Stimulated activated naive B cell treated with anti-CD40 and anti-IgM and Interleukin-4, amounts not matched to agents 10 μg/mL and 1 μg/mL and 100 μg/mL, for 72 hours (primary cell): ENCODE measurements around the gene S100A6.

Source experiments
- ATAC-seq, 2 donors: fragments of 150-1000 bp; cut with Tn5 transposase; replicated peaks; 2 replicates each; pipeline ENCODE4 v1.10.0; 2021; ENCODE audit warnings: moderate library complexity in 1 of 2
- DNase-seq: peaks from one replicate; pipeline ENCODE4 v3.0.0; 2021
- H3K27ac Mint-ChIP-seq: one replicate; pipeline ENCODE4 v1.8.0; 2022; ENCODE audit warnings: mild to moderate bottlenecking, mixed read lengths
- H3K27me3 Mint-ChIP-seq, 2 donors: one replicate each; pipeline ENCODE4 v1.8.0; 2022; ENCODE audit warnings: mixed read lengths in 2 of 2
- H3K36me3 Mint-ChIP-seq, 2 donors: one replicate each; pipeline ENCODE4 v1.8.0; 2022; ENCODE audit warnings: mixed read lengths in 2 of 2, mild to moderate bottlenecking in 1 of 2
- H3K4me1 Mint-ChIP-seq, 2 donors: one replicate each; pipeline ENCODE4 v1.8.0; 2022; ENCODE audit warnings: mixed read lengths in 2 of 2, mild to moderate bottlenecking in 1 of 2
- H3K4me3 Mint-ChIP-seq, 2 donors: one replicate each; pipeline ENCODE4 v1.8.0; 2022; ENCODE audit warnings: mild to moderate bottlenecking in 2 of 2, mixed read lengths in 2 of 2, moderate library complexity in 1 of 2
- H3K9me3 Mint-ChIP-seq, 2 donors: one replicate each; pipeline ENCODE4 v1.8.0; 2022; ENCODE audit warnings: mixed read lengths in 2 of 2, mild to moderate bottlenecking in 1 of 2

Gene S100A6

GRCh38 chr1:153553830-153554541, 18.2 kb upstream of the S100A6 start:
- ATAC-seq: peak; percentile 18 to 31
- Mint-ChIP-seq H3K9me3 (no peaks in the 10 kb centered on the region), H3K27me3 (peaks cover 0 to 5% of the 10 kb centered on the region in 2 donors), H3K4me3 (no peak overlapping the region), H3K27ac (no peak overlapping the region), H3K4me1 (peaks cover 6 to 22% of the 10 kb centered on the region in 2 donors), H3K36me3 (no peaks in the 10 kb centered on the region)
- no peak for DNase-seq

GRCh38 chr1:153553096-153553495, 17.3 kb upstream of the S100A6 start:
- no peaks in the 10 kb centered on the region for H3K9me3 Mint-ChIP-seq
- no peaks in the 10 kb centered on the region for H3K36me3 Mint-ChIP-seq
- H3K27ac Mint-ChIP-seq: no peak overlapping the region
- H3K4me1 Mint-ChIP-seq: peaks cover 12 to 27% of the 10 kb centered on the region in 2 donors
- H3K27me3 Mint-ChIP-seq: peaks cover 0 to 10% of the 10 kb centered on the region in 2 donors
- no peak for ATAC-seq
- no peak overlapping the region for H3K4me3 Mint-ChIP-seq
- no peak for DNase-seq

GRCh38 chr1:153552335-153552734, 16.5 kb upstream of the S100A6 start:
- H3K27me3 Mint-ChIP-seq: peaks cover 0 to 10% of the 10 kb centered on the region in 2 donors
- H3K27ac Mint-ChIP-seq: no peak overlapping the region
- H3K36me3 Mint-ChIP-seq: no peaks in the 10 kb centered on the region
- DNase-seq (no peak), ATAC-seq (no peak)
- H3K4me3 Mint-ChIP-seq: no peak overlapping the region
- peaks cover 12 to 27% of the 10 kb centered on the region in 2 donors for H3K4me1 Mint-ChIP-seq
- no peaks in the 10 kb centered on the region for H3K9me3 Mint-ChIP-seq

GRCh38 chr1:153550827-153551500, 15.2 kb upstream of the S100A6 start:
- H3K27me3 Mint-ChIP-seq: peaks cover 0 to 10% of the 10 kb centered on the region in 2 donors
- H3K4me3 Mint-ChIP-seq: no peak overlapping the region
- peaks cover 15 to 35% of the 10 kb centered on the region in 2 donors for H3K4me1 Mint-ChIP-seq
- no peak overlapping the region for H3K27ac Mint-ChIP-seq
- no peaks in the 10 kb centered on the region for H3K36me3 Mint-ChIP-seq
- DNase-seq: no peak
- H3K9me3 Mint-ChIP-seq: no peaks in the 10 kb centered on the region
- ATAC-seq: no peak

GRCh38 chr1:153550398-153550758, 14.6 kb upstream of the S100A6 start:
- no peak overlapping the region for H3K27ac Mint-ChIP-seq

GRCh38 chr1:153549741-153550397, 14.1 kb upstream of the S100A6 start:
- DNase-seq (no peak), ATAC-seq (no peak)
- Mint-ChIP-seq H3K9me3 (no peaks in the 10 kb centered on the region), H3K27ac (no peak overlapping the region), H3K27me3 (peaks cover 0 to 13% of the 10 kb centered on the region in 2 donors), H3K36me3 (peaks cover 1 to 10% of the 10 kb centered on the region in 2 donors), H3K4me3 (no peak overlapping the region), H3K4me1 (peaks cover 26 to 46% of the 10 kb centered on the region in 2 donors)

More at GRCh38 chr1:153550398-153550758, 14.6 kb upstream of the S100A6 start:
- DNase-seq: no peak
- Mint-ChIP-seq H3K36me3 (peaks cover 0 to 5% of the 10 kb centered on the region in 2 donors), H3K9me3 (no peaks in the 10 kb centered on the region), H3K4me3 (no peak overlapping the region), H3K27me3 (peaks cover 0 to 13% of the 10 kb centered on the region in 2 donors), H3K4me1 (peaks cover 21 to 41% of the 10 kb centered on the region in 2 donors)
- no peak for ATAC-seq

GRCh38 chr1:153548722-153549688, 13.2 kb upstream of the S100A6 start, which contains the start of gene S100A3:
Gene S100A3 (minus strand): TSS chr1:153549258. CDS start chr1:153548485, 773 bp downstream.
- Mint-ChIP-seq H3K4me3 (no peak within 1 kb of the TSS), H3K27ac (peak within 1 kb of the TSS; percentile 14), H3K9me3 (peaks cover 0 to 1% of the 10 kb centered on the region in 2 donors), H3K36me3 (peaks cover 3 to 19% of the 10 kb centered on the region in 2 donors), H3K4me1 (peaks cover 32 to 50% of the 10 kb centered on the region in 2 donors), H3K27me3 (peaks cover 0 to 13% of the 10 kb centered on the region in 2 donors)
- ATAC-seq: no peak
- DNase-seq: no peak

GRCh38 chr1:153547560-153548551, 12.1 kb upstream of the S100A6 start:
- DNase-seq: no peak
- Mint-ChIP-seq H3K4me1 (peaks cover 33 to 55% of the 10 kb centered on the region in 2 donors), H3K36me3 (peaks cover 12 to 30% of the 10 kb centered on the region in 2 donors), H3K27me3 (peaks cover 0 to 13% of the 10 kb centered on the region in 2 donors), H3K9me3 (peaks cover 0 to 1% of the 10 kb centered on the region in 2 donors), H3K27ac (no peak overlapping the region), H3K4me3 (no peak overlapping the region)
- no peak for ATAC-seq

- Mint-ChIP-seq H3K4me1 (peaks cover 36 to 64% of the 10 kb centered on the region in 2 donors), H3K27me3 (peaks cover 0 to 13% of the 10 kb centered on the region in 2 donors), H3K9me3 (peaks cover 0 to 1% of the 10 kb centered on the region in 2 donors), H3K27ac (no peak overlapping the region), H3K36me3 (peaks cover 19 to 34% of the 10 kb centered on the region in 2 donors), H3K4me3 (no peak overlapping the region)
- DNase-seq: no peak
- no peak for ATAC-seq
These were observed 11.2 kb upstream of the S100A6 start for GRCh38 chr1:153546796-153547559.

GRCh38 chr1:153546371-153546770, 10.6 kb upstream of the S100A6 start:
- Mint-ChIP-seq H3K4me3 (no peak overlapping the region), H3K9me3 (peaks cover 0 to 1% of the 10 kb centered on the region in 2 donors), H3K27ac (peak overlapping the region; percentile 96), H3K4me1 (peaks cover 43 to 70% of the 10 kb centered on the region in 2 donors), H3K27me3 (peaks cover 0 to 13% of the 10 kb centered on the region in 2 donors), H3K36me3 (peaks cover 19 to 38% of the 10 kb centered on the region in 2 donors)
- ATAC-seq: no peak
- no peak for DNase-seq

GRCh38 chr1:153545067-153546055, 9.6 kb upstream of the S100A6 start, which contains the start of gene S100A4:
Gene S100A4 (minus strand): TSS chr1:153545806. CDS start chr1:153544794, 1,012 bp downstream.
- H3K9me3 Mint-ChIP-seq: peaks cover 0 to 4% of the 10 kb centered on the region in 2 donors
- peaks cover 0 to 13% of the 10 kb centered on the region in 2 donors for H3K27me3 Mint-ChIP-seq
- H3K4me3 Mint-ChIP-seq: peak within 1 kb of the TSS; percentile 87 to 90
- peaks cover 19 to 38% of the 10 kb centered on the region in 2 donors for H3K36me3 Mint-ChIP-seq
- H3K4me1 Mint-ChIP-seq: peaks cover 50 to 71% of the 10 kb centered on the region in 2 donors
- ATAC-seq: peak; percentile 84 to 85
- peak; percentile 83 for DNase-seq
- H3K27ac Mint-ChIP-seq: peak within 1 kb of the TSS; percentile 96
